T-cell (primary cell): Measurements from ENCODE around the gene RHOF. TPM values are rescaled to one million over a fixed set of nuclear protein-coding genes. Genes with fewer than 3 reads are reported as not detected.

Experiments used
- ATAC-seq, 4 experiments: fragments of 200-7000 bp in 3 of 4; fragments of 150-1000 bp in 1 of 4; cut with Tn5 transposase; replicated peaks in 1 of 4; 1 replicate in 3 of 4; 2 replicates in 1 of 4; pipeline ENCODE4 v1.10.0; 2021; ENCODE audit warnings: moderate library complexity in 3 of 4, mild to moderate bottlenecking in 2 of 4, moderate number of reproducible peaks in 1 of 4
- CTCF ChIA-PET, 2 donors: fragments of 300-600 bp; sonication (Branson Sonifier 250); formaldehyde crosslinking; loops; one replicate each; lab custom pipeline; 2022; ENCODE audit warnings: antibody characterized with exemption in 2 of 2; lab: Charles Lee
- POLR2A ChIA-PET, 2 donors: fragments of 300-600 bp; sonication (Branson Sonifier 250); formaldehyde crosslinking; loops; one replicate each; lab custom pipeline; 2022; ENCODE audit warnings: antibody characterized with exemption in 2 of 2; lab: Charles Lee
- DNase-seq, 35 experiments: peaks; one replicate each; pipeline versions ENCODE4 v3.0.0 to v3.0.0-alpha.2; 2013 to 2023
- H3K27ac ChIP-seq: one replicate; pipeline ENCODE4 v1.5.1; 2013; ENCODE audit warnings: low read length
- H3K27me3 ChIP-seq, 2 experiments: replicated peaks in 1 of 2; 1 replicate in 1 of 2; 2 replicates in 1 of 2; pipeline versions ENCODE4 v1.6.1 to v1.7.0; 2013; ENCODE audit warnings: low read length in 1 of 2, mixed read lengths in 1 of 2; ENCODE audit not compliant: control insufficient read depth in 2 of 2, insufficient read depth in 2 of 2; ENCODE audit errors: extremely low read depth in 1 of 2
- H3K36me3 ChIP-seq, 2 donors: 1 replicate in 1 of 2; 2 replicates in 1 of 2; pipeline versions ENCODE4 v1.6.1 to v1.7.0; 2013; ENCODE audit warnings: low read length in 1 of 2; ENCODE audit not compliant: control insufficient read depth in 2 of 2, insufficient read depth in 1 of 2; ENCODE audit errors: extremely low read depth in 1 of 2
- H3K4me1 ChIP-seq, 2 experiments: 1 replicate in 1 of 2; 2 replicates in 1 of 2; pipeline versions ENCODE4 v1.6.1 to v1.7.0; 2013; ENCODE audit warnings: low read length in 2 of 2, mixed read lengths in 1 of 2; ENCODE audit not compliant: insufficient read depth in 2 of 2, control insufficient read depth in 1 of 2; ENCODE audit errors: extremely low read depth in 1 of 2
- H3K4me3 ChIP-seq, 2 donors: 1 replicate in 1 of 2; 2 replicates in 1 of 2; pipeline versions ENCODE4 v1.5.1 to v1.7.0; 2013; ENCODE audit warnings: mild to moderate bottlenecking in 2 of 2, low read length in 1 of 2, moderate library complexity in 1 of 2; ENCODE audit not compliant: control insufficient read depth in 1 of 2; ENCODE audit errors: extremely low read depth in 1 of 2
- H3K9me3 ChIP-seq: 2 replicates; pipeline ENCODE4 v1.7.0; 2013
- H3K27ac Mint-ChIP-seq, 2 donors: one replicate each; pipeline ENCODE4 v1.8.0; 2020 to 2021; ENCODE audit warnings: mild to moderate bottlenecking in 2 of 2, mixed read lengths in 2 of 2
- H3K27me3 Mint-ChIP-seq, 2 donors: one replicate each; pipeline ENCODE4 v1.8.0; 2021 to 2022; ENCODE audit warnings: mixed read lengths in 2 of 2
- H3K36me3 Mint-ChIP-seq: one replicate; pipeline ENCODE4 v1.8.0; 2021; ENCODE audit warnings: mixed read lengths
- H3K4me1 Mint-ChIP-seq, 3 donors: one replicate each; pipeline ENCODE4 v1.8.0; 2020 to 2022; ENCODE audit warnings: mixed read lengths in 3 of 3, mild to moderate bottlenecking in 1 of 3
- H3K4me3 Mint-ChIP-seq, 3 donors: one replicate each; pipeline ENCODE4 v1.8.0; 2020 to 2022; ENCODE audit warnings: mild to moderate bottlenecking in 3 of 3, mixed read lengths in 3 of 3, moderate library complexity in 3 of 3
- H3K9me3 Mint-ChIP-seq, 3 donors: one replicate each; pipeline ENCODE4 v1.8.0; 2020 to 2022; ENCODE audit warnings: mixed read lengths in 3 of 3
- WGBS: methylation state at CpG from one replicate; pipeline ENCODE4 v1.1.5; 2013; ENCODE audit warnings: missing lambda C conversion rate; ENCODE audit not compliant: insufficient coverage; 5-methylcytosine and 5-hydroxymethylcytosine counted together
- total RNA-seq, 35 experiments: library from RNA in 6 of 35; stranded (reverse) in 6 of 35; fragments of 120-200 nt in 1 of 35; gene quantifications; one replicate each; pipeline versions ENCODE4 v1.2.1 to v1.2.4 and lab custom pipeline; 2013 to 2026

The RHOF gene
- total RNA-seq, 5 donors from 2014 or later (not counting 1 experiment from before 2014, with no cell fraction given), result 137 to 158 (median 145) TPM

- Histone ChIP-seq H3K4me1 (peaks cover 19 to 74% of the 10 kb centered on the region in 2 experiments), H3K27me3 (no peaks in the 10 kb centered on the region), H3K9me3 (no peaks in the 10 kb centered on the region), H3K27ac (peak overlapping the region; percentile 31), H3K36me3 (peaks cover 12 to 79% of the 10 kb centered on the region in 2 donors), H3K4me3 (peak overlapping the region; percentile 62 to 63)
- Mint-ChIP-seq H3K9me3 (no peaks in the 10 kb centered on the region), H3K27ac (peak overlapping the region; percentile 70 to 86), H3K36me3 (peaks cover 39% of the 10 kb centered on the region), H3K4me3 (peak overlapping the region; percentile 80 to 90 (median 81)), H3K27me3 (no peaks in the 10 kb centered on the region), H3K4me1 (peaks cover 45 to 73% (median 55%) of the 10 kb centered on the region in 3 donors)
- DNase-seq (peak in 27 of 35 experiments; percentile 46 to 81 (median 63)), ATAC-seq (peak; percentile 73 to 83 (median 78))
- WGBS, result under 1% methylated on average over 41 of the region's 46 CpGs
- ChIA-PET CTCF (interaction anchor here (0.6 to 13.1 kb wide), 22 partner anchors 9 to 689 kb away, joined by 3 to 344 read pairs (median 4); partner anchors contain the start of genes RHOF (in 2 of the 2), PSMD9 (in 1 of the 2) and ZCCHC8 (in 1 of the 2)), POLR2A (interaction anchor here (0.6 to 2.7 kb wide), 7 partner anchors 13 to 78 kb away, joined by 3 to 22 read pairs (median 7); no protein-coding TSS in a partner anchor)
These were observed 18.2 kb upstream of the RHOF start for GRCh38 chr12:121811434-121812319.

DNA sequence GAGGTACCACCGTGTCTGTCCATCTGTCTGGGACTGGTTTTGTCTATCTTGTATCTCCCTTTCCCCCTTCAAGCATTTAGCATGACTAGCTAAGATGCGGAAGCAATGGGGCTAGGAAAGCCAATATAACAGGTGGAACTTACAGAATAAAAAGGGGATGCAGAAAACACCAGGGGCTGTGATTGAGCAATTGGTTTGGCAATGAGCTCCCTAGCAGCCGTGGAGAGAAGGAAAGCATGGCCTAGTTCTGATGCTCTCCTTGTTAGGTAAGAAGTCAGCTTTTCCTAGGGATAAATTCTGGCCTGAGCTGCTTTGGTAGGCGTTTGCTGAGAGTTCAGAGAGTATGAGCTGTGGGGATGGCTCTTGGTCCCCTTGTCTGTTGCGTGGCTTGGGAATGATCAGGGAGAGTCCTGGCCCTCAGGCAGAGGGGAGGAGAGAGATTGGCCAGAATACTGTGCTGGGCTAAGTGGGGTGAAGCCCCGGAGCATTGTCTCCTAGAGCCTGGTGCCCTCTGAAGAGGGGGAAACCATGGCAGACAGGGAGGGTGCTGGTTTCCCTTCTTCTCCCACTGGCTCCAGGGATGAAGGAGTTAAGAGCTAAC lies 17.4 kb upstream of the RHOF start:
- CTCF ChIA-PET, result interaction anchor here (0.6 to 13.1 kb wide), 14 partner anchors 9 to 261 kb away, joined by 3 to 344 read pairs (median 5); partner anchors contain the start of genes RHOF (in 2 of the 2) and PSMD9 (in 1 of the 2)
- H3K4me3 Mint-ChIP-seq, result peak overlapping the region; percentile 80 to 90 (median 81)
- peaks cover 26 to 82% of the 10 kb centered on the region in 2 experiments for H3K4me1 ChIP-seq
- no peak for ATAC-seq
- H3K4me3 ChIP-seq, result peak overlapping the region; percentile 42 to 63
- H3K27ac ChIP-seq, result no peak overlapping the region
- H3K9me3 Mint-ChIP-seq, result no peaks in the 10 kb centered on the region
- H3K36me3 ChIP-seq, result peaks cover 8 to 71% of the 10 kb centered on the region in 2 donors
- 70% methylated on average over 3 of the region's 6 CpGs for WGBS
- DNase-seq, result no peak
- H3K27me3 Mint-ChIP-seq, result no peaks in the 10 kb centered on the region
- H3K27ac Mint-ChIP-seq, result peak overlapping the region; percentile 78 to 86
- H3K9me3 ChIP-seq, result no peaks in the 10 kb centered on the region
- POLR2A ChIA-PET, result interaction anchor here (0.5 to 2.7 kb wide), 10 partner anchors 9 to 81 kb away, joined by 3 to 22 read pairs (median 6); partner anchors contain the start of gene RHOF (in 1 of the 2)
- peaks cover 36% of the 10 kb centered on the region for H3K36me3 Mint-ChIP-seq
- H3K27me3 ChIP-seq, result no peaks in the 10 kb centered on the region
- H3K4me1 Mint-ChIP-seq, result peaks cover 52 to 75% (median 58%) of the 10 kb centered on the region in 3 donors

GRCh38 chr12:121810234-121810817 lies 16.8 kb upstream of the RHOF start:
- peaks cover 26 to 86% of the 10 kb centered on the region in 2 experiments for H3K4me1 ChIP-seq
- peaks cover 34% of the 10 kb centered on the region for H3K36me3 Mint-ChIP-seq
- peak overlapping the region; percentile 78 to 86 for H3K27ac Mint-ChIP-seq
- H3K4me3 ChIP-seq, result no peak overlapping the region
- ATAC-seq (no peak), DNase-seq (no peak)
- no peak overlapping the region for H3K27ac ChIP-seq
- no peaks in the 10 kb centered on the region for H3K9me3 Mint-ChIP-seq
- H3K27me3 Mint-ChIP-seq, result no peaks in the 10 kb centered on the region
- POLR2A ChIA-PET, result interaction anchor here (0.5 to 2.7 kb wide), 8 partner anchors 8 to 82 kb away, joined by 3 to 22 read pairs (median 6); partner anchors contain the start of gene RHOF (in 1 of the 2)
- H3K4me3 Mint-ChIP-seq, result peak overlapping the region in 2 of 3 donors; percentile 13 to 90
- 88% methylated on average over 24 of the region's 33 CpGs for WGBS
- H3K36me3 ChIP-seq, result peaks cover 5 to 67% of the 10 kb centered on the region in 2 donors
- no peaks in the 10 kb centered on the region for H3K27me3 ChIP-seq
- CTCF ChIA-PET, result interaction anchor here (0.6 to 13.1 kb wide), 9 partner anchors 8 to 124 kb away, joined by 3 to 344 read pairs (median 5); partner anchors contain the start of gene RHOF (in 2 of the 2)
- peaks cover 50 to 76% (median 55%) of the 10 kb centered on the region in 3 donors for H3K4me1 Mint-ChIP-seq
- no peaks in the 10 kb centered on the region for H3K9me3 ChIP-seq

DNA sequence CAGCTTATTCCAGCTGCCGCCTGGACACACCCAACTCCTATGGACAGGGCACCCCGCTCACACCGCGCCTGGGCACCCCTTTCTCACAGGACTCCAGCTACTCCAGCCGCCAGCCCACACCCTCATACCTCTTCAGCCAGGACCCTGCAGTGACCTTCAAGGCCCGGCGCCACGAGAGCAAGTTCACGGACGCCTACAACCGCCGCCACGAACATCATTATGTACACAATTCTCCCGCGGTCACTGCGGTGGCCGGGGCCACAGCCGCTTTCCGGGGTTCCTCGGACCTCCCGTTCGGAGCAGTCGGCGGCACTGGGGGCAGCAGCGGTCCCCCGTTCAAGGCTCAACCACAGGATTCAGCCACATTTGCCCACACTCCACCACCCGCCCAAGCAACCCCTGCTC lies 16.2 kb upstream of the RHOF start:
- H3K4me1 ChIP-seq, result peaks cover 26 to 90% of the 10 kb centered on the region in 2 experiments
- DNase-seq (no peak), ATAC-seq (no peak)
- ChIA-PET CTCF (interaction anchor here (1.5 to 13.1 kb wide), 3 partner anchors 14 to 32 kb away, joined by 5 to 344 read pairs (median 92); partner anchors contain the start of gene RHOF (in 2 of the 2)), POLR2A (interaction anchor here (0.6 to 2.7 kb wide), 4 partner anchors 8 to 17 kb away, joined by 3 to 22 read pairs (median 4); partner anchors contain the start of gene RHOF (in 1 of the 2))
- WGBS, result 93% methylated on average over 25 of the region's 27 CpGs
- no peak overlapping the region for H3K4me3 ChIP-seq
- H3K27ac ChIP-seq, result no peak overlapping the region
- Mint-ChIP-seq H3K4me1 (peaks cover 49 to 75% (median 54%) of the 10 kb centered on the region in 3 donors), H3K27ac (peak overlapping the region; percentile 46 to 82), H3K4me3 (peak overlapping the region in 2 of 3 donors; percentile 31 to 40), H3K9me3 (no peaks in the 10 kb centered on the region), H3K27me3 (no peaks in the 10 kb centered on the region), H3K36me3 (peaks cover 32% of the 10 kb centered on the region)
- H3K9me3 ChIP-seq, result no peaks in the 10 kb centered on the region
- peaks cover 0 to 61% of the 10 kb centered on the region in 2 donors for H3K36me3 ChIP-seq
- H3K27me3 ChIP-seq, result no peaks in the 10 kb centered on the region

- Mint-ChIP-seq H3K36me3 (peaks cover 30% of the 10 kb centered on the region), H3K4me3 (peak overlapping the region; percentile 21 to 98 (median 28)), H3K9me3 (no peaks in the 10 kb centered on the region), H3K4me1 (peaks cover 46 to 69% (median 52%) of the 10 kb centered on the region in 3 donors), H3K27me3 (no peaks in the 10 kb centered on the region), H3K27ac (peak overlapping the region; percentile 68 to 82)
- H3K27ac ChIP-seq, result no peak overlapping the region
- no peaks in the 10 kb centered on the region for H3K27me3 ChIP-seq
- ATAC-seq (no peak), DNase-seq (no peak)
- H3K36me3 ChIP-seq, result peaks cover 0 to 53% of the 10 kb centered on the region in 2 donors
- 100% methylated on average over 1 of the region's 8 CpGs for WGBS
- no peaks in the 10 kb centered on the region for H3K9me3 ChIP-seq
- peaks cover 26 to 82% of the 10 kb centered on the region in 2 experiments for H3K4me1 ChIP-seq
- H3K4me3 ChIP-seq, result no peak overlapping the region
- ChIA-PET CTCF (interaction anchor here (0.6 to 13.1 kb wide), 4 partner anchors 13 to 140 kb away, joined by 3 to 344 read pairs (median 48); partner anchors contain the start of gene RHOF (in 2 of the 2)), POLR2A (no interaction called here)
These were observed 15.1 kb upstream of the RHOF start for GRCh38 chr12:121808623-121809022.
